Esophagus squamous epithelium (tissue), 4 donors: Measurements from ENCODE around the gene EPB41L5.

Experiments used
- CTCF ChIP-seq, 6 experiments: fragments of 450-650 bp in 4 of 6; fragments of 200-600 bp in 2 of 6; sonication (generic) in 2 of 6; IDR thresholded peaks; one replicate each; pipeline ENCODE4 v1.5.1; 2016 to 2019; ENCODE audit warnings: antibody characterized with exemption in 6 of 6, mild to moderate bottlenecking in 4 of 6, moderate library complexity in 4 of 6
- POLR2A ChIP-seq, 4 donors: fragments of 450-650 bp; IDR thresholded peaks; one replicate each; pipeline ENCODE4 v1.6.1; 2017; ENCODE audit warnings: antibody characterized with exemption in 4 of 4, mild to moderate bottlenecking in 4 of 4, moderate library complexity in 3 of 4

GRCh38 chr2:120094795-120095194, 81.9 kb downstream of the EPB41L5 start:
- TF ChIP-seq CTCF (IDR thresholded peaks at IDR 0.05) (no peak), POLR2A (IDR thresholded peaks at IDR 0.05) (no peak)
